Activated T-helper 9 cell treated with anti-CD3 and anti-CD28 coated beads, Interleukin-2, amount 50 U/mL, for 16 hours (primary cell): ENCODE measurements around the gene PRDM2.

ENCODE experiments used
- DNase-seq: peaks from one replicate; pipeline ENCODE4 v3.0.0-alpha.2; 2020; ENCODE audit warnings: low read depth

PRDM2 gene

GRCh38 chr1:13842497-13842896, 142.5 kb downstream of the PRDM2 start:
- DNase-seq = no peak

DNA sequence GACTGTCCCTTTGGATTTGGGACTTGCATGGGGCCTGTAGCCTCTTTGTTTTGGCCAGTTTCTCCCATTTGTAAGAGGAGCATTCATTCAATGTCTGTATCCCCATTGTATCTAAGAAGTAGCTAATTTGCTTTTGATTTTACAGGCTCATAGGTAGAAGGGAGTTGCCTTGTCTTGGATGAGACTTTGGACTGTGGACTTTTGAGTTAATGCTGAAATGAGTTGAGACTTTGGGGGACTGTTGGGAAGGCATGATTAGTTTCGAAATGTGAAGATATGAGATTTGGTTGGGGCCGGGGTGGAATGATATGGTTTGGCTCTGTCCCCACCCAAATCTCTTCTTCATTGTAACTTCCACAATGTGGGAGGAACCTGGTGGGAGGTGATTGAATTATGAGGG, 151.7 kb downstream of the PRDM2 start:
- no peak for DNase-seq

DNA sequence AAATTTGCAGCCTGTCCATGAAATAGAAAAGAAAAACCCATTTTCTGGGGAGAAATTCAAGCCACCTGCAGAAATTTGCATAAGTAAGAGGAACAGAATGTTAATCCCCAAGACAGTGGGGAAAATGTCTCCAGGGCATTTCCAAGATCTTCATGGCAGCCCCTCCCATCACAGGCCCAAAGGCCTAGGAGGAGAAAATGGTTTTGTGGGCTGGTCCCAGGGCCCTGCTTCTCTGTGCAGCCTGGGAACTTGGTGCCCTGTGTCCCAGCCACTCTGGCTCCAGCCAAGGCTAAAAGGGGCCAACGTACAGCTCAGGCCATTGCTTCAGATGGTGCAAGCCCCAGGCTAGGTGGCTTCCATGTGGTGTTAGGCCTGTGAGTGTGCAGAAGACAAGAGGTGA, 155.6 kb downstream of the PRDM2 start:
- DNase-seq = no peak

- DNase-seq = no peak
These were observed 160.0 kb downstream of the PRDM2 start for GRCh38 chr1:13860031-13860430.

- no peak for DNase-seq
These were observed 164.8 kb downstream of the PRDM2 start for GRCh38 chr1:13864760-13865159.

GRCh38 chr1:13865851-13866250, 165.9 kb downstream of the PRDM2 start:
- DNase-seq = no peak

- no peak for DNase-seq
These were observed 167.6 kb downstream of the PRDM2 start for GRCh38 chr1:13867603-13868002.

GRCh38 chr1:13869172-13869797, 169.3 kb downstream of the PRDM2 start:
- DNase-seq = no peak

DNA sequence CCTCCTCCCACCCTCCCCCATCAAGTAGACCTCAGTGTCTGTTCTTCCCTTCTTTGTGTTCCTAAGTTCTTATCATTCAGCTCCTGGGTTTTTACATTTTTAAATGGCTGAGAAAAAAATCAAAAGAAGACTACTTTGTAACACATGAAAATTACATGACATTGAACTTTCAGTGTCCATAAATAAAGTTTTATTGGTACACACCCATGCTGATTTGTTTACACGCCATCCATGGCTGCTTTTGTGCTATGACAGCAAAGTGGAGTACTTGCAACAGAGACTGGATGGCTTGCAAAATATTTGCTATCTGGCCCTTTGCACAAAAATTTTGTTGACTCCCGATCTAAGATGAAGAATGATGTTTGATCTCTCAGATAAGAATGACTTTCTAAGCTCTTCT, 171.4 kb downstream of the PRDM2 start:
- DNase-seq = no peak

- DNase-seq = no peak
These were observed 171.9 kb downstream of the PRDM2 start for GRCh38 chr1:13871886-13872285.

GRCh38 chr1:13873032-13873431, 173.0 kb downstream of the PRDM2 start:
- DNase-seq = no peak
